GM20431 (cell line): Measurements from ENCODE around the gene ECI1.
"Not testable (repeated sequence)": the region's sequence is repeated elsewhere in the genome, so short reads cannot be mapped to it uniquely, and the experiment has no call there.

Experiments
- in situ Hi-C: fragments of 300-500 bp; cut with MseI, MboI; formaldehyde crosslinking; loops from one replicate; pipeline ENCODE4 v1.15.0; 2020; ENCODE audit warnings: low sequenced_read_pairs; ENCODE audit not compliant: unreplicated experiment

The ECI1 gene

GRCh38 chr16:2280981-2281542 is 29.7 kb upstream of the ECI1 start:
- in situ Hi-C loops, result no loop called here

GRCh38 chr16:2280461-2280860 is 29.1 kb upstream of the ECI1 start:
- in situ Hi-C loops, result no loop called here

GRCh38 chr16:2278956-2279800 is 27.8 kb upstream of the ECI1 start:
- in situ Hi-C loops, result no loop called here

GRCh38 chr16:2278272-2278608 is 26.9 kb upstream of the ECI1 start:
- in situ Hi-C loops, result no loop called here

- in situ Hi-C loops, result no loop called here
Measured at GRCh38 chr16:2277466-2278271, 26.3 kb upstream of the ECI1 start.

- in situ Hi-C loops, result no loop called here
Measured at GRCh38 chr16:2276368-2277195, 25.2 kb upstream of the ECI1 start.

GRCh38 chr16:2275476-2276367 is 24.3 kb upstream of the ECI1 start:
- in situ Hi-C loops, result no loop called here

GRCh38 chr16:2273931-2274330 is 22.5 kb upstream of the ECI1 start:
- in situ Hi-C loops, result no loop called here

- in situ Hi-C loops, result no loop called here
Measured at GRCh38 chr16:2273484-2273883, 22.1 kb upstream of the ECI1 start.

GRCh38 chr16:2271848-2272461 is 20.6 kb upstream of the ECI1 start:
- in situ Hi-C loops, result no loop called here

- in situ Hi-C loops, result no loop called here
Measured at GRCh38 chr16:2270588-2271470, 19.4 kb upstream of the ECI1 start.

GRCh38 chr16:2270070-2270462 is 18.7 kb upstream of the ECI1 start:
- in situ Hi-C loops, result no loop called here

- in situ Hi-C loops, result no loop called here
Measured at GRCh38 chr16:2267913-2268666, 16.7 kb upstream of the ECI1 start, which contains the start of gene RNPS1. RNPS1 (minus strand) TSS chr16:2268126; CDS start chr16:2264643, 3,483 bp downstream.

- in situ Hi-C loops, result not testable (repeated sequence)
Measured at GRCh38 chr16:2267505-2267912, 16.1 kb upstream of the ECI1 start.

- in situ Hi-C loops, result not testable (repeated sequence)
Measured at GRCh38 chr16:2266887-2267286, 15.5 kb upstream of the ECI1 start.

GRCh38 chr16:2263026-2263425 is 11.6 kb upstream of the ECI1 start:
- in situ Hi-C loops, result not testable (repeated sequence)

- in situ Hi-C loops, result no loop called here
Measured at GRCh38 chr16:2260250-2260649, 8.9 kb upstream of the ECI1 start.
